Liver (tissue), 9 donors: ENCODE results near the gene GARIN1A. TPM values are rescaled to one million over a fixed set of nuclear protein-coding genes. Genes with fewer than 3 reads are reported as not detected.
"Not testable (repeated sequence)": the region's sequence is repeated elsewhere in the genome, so short reads cannot be mapped to it uniquely, and the experiment has no call there.

Experiments
- DNase-seq: peaks from one replicate; pipeline ENCODE4 v3.0.0-alpha.2; 2017; ENCODE audit warnings: low spot score
- H3K27ac ChIP-seq, 2 donors: one replicate each; pipeline ENCODE4 v1.7.0; 2013; ENCODE audit warnings: inconsistent platforms in 2 of 2, low read length in 2 of 2, control low read depth in 1 of 2, low read depth in 1 of 2, mild to moderate bottlenecking in 1 of 2
- H3K27me3 ChIP-seq, 4 donors: one replicate each; pipeline versions ENCODE4 v1.6.1 to v1.7.0; 2013; ENCODE audit warnings: low read length in 3 of 4, inconsistent platforms in 1 of 4, mild to moderate bottlenecking in 1 of 4, moderate library complexity in 1 of 4; ENCODE audit not compliant: control insufficient read depth in 4 of 4, insufficient read depth in 4 of 4
- H3K36me3 ChIP-seq, 4 donors: one replicate each; pipeline versions ENCODE4 v1.6.1 to v1.7.0; 2013; ENCODE audit warnings: low read length in 3 of 4, mild to moderate bottlenecking in 3 of 4, low read depth in 1 of 4, moderate library complexity in 1 of 4; ENCODE audit not compliant: control insufficient read depth in 4 of 4, insufficient read depth in 3 of 4
- H3K4me1 ChIP-seq, 4 donors: one replicate each; pipeline versions ENCODE4 v1.6.1 to v1.7.0; 2013; ENCODE audit warnings: low read length in 3 of 4, mild to moderate bottlenecking in 3 of 4, moderate library complexity in 1 of 4; ENCODE audit not compliant: control insufficient read depth in 4 of 4, insufficient read depth in 4 of 4
- H3K4me3 ChIP-seq, 3 donors: one replicate each; pipeline versions ENCODE4 v1.6.1 to v1.7.0; 2013; ENCODE audit warnings: low read length in 3 of 3, control low read depth in 1 of 3, low read depth in 1 of 3, mild to moderate bottlenecking in 1 of 3
- H3K9ac ChIP-seq, 2 donors: one replicate each; pipeline ENCODE4 v1.7.0; 2013; ENCODE audit warnings: low read length in 2 of 2, mild to moderate bottlenecking in 2 of 2, moderate library complexity in 2 of 2, control low read depth in 1 of 2, low read depth in 1 of 2
- H3K9me3 ChIP-seq, 4 donors: one replicate each; pipeline versions ENCODE4 v1.6.1 to v1.7.0; 2013; ENCODE audit warnings: low read length in 3 of 4; ENCODE audit not compliant: control insufficient read depth in 4 of 4
- FOXA2 ChIP-seq: IDR thresholded peaks from 2 replicates; pipeline ENCODE4 v1.6.1; 2016; ENCODE audit warnings: antibody characterized with exemption
- HNF4A ChIP-seq, 2 donors: conservative IDR thresholded peaks; 2 replicates each; pipeline ENCODE4 v1.6.1; 2016; ENCODE audit warnings: antibody characterized with exemption in 2 of 2, mild to moderate bottlenecking in 2 of 2
- RAD21 ChIP-seq, 2 donors: IDR thresholded peaks; 2 replicates each; pipeline ENCODE4 v1.6.1; 2016; ENCODE audit warnings: antibody characterized with exemption in 2 of 2, mild to moderate bottlenecking in 2 of 2
- YY1 ChIP-seq: IDR thresholded peaks from 2 replicates; pipeline ENCODE4 v1.6.1; 2016; ENCODE audit warnings: antibody characterized with exemption, mild to moderate bottlenecking
- WGBS: extraction: QIAGEN DNeasy Blood & Tissue Kit; methylation state at CpG from one replicate; pipeline ENCODE4 v1.1.7; 2013; 5-methylcytosine and 5-hydroxymethylcytosine counted together
- polyA plus RNA-seq, 2 donors: library from polyadenylated mRNA; stranded (reverse) in 1 of 2; unstranded in 1 of 2; fragments of 200-250 nt in 1 of 2; fragments of >200 nt in 1 of 2; fragmentation: Nextera tagmentation in 1 of 2; extraction: Ambion mirVana in 1 of 2; gene quantifications; one replicate each; pipeline versions ENCODE4 v1.2.1 to v1.2.3, GENCODE V29; 2013 to 2015
- total RNA-seq, 2 donors: library from RNA; depleted of rRNA; stranded (reverse); fragments of >200 nt; gene quantifications; one replicate each; pipeline ENCODE4 v1.2.3, GENCODE V29; 2014
- TF ChIP-seq, protein P1 (sequence below): fragments of 150-350 bp; IDR thresholded peaks from 2 replicates; pipeline ENCODE4 v1.5.1; 2017; ENCODE audit warnings: improper control_type of control experiment, low read depth, low read length; ENCODE audit not compliant: missing input control
- donor health status: healthy.
- donor health status: healthy.
- donor health status: healthy.
- donor health status: healthy.
- donor health status: healthy.

Gene GARIN1A
- total and polyA plus RNA-seq, 4 donors: 0.08 to 0.50 (median 0.19) TPM

DNA sequence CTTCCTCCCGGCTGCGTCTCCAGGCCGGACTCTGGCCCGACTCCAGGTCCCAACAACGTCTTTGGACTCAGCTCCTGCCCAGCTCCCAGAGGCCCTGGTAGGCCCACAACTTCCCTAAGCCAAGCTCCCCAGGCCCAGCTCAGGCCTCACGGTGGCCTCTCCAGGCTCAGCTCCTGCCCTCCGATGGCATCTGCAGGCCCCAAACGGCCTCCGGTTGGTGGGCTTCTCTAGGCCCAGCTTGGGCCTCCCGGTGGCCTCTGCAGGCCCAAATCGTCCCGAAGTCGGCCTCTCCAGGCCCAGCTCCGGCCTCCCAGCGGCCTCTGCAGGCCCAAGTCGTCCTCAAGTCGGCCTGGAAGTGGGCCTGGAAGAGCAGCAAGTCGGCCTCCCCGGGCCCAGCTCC is 18.0 kb upstream of the GARIN1A start:
- H3K36me3 ChIP-seq, H3K27me3 ChIP-seq, DNase-seq, H3K4me1 ChIP-seq, H3K9me3 ChIP-seq, H3K9ac ChIP-seq, H3K4me3 ChIP-seq, H3K27ac ChIP-seq: not testable (repeated sequence)
- 86% methylated on average over 19 of the region's 19 CpGs for WGBS

DNA sequence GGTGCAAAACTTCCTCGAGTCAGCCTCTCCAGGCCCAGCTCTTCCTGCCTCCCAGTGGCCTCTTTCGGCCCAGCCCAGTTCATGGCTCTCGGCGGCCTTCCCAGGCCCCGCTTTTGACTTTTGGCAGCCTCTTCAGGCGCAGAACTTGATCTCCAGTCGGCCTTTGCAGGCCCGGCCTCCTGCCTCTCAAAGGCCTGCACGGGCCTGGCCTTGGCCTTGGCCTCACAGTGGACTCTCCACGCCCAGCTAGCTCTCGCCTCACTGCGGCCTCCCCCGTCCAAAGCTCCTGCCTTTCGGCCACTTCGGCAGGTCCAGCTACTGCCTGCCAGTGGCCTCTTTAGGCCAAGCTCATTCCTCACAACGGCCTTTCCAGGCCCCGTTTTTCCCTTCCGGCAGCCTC is 17.6 kb upstream of the GARIN1A start:
- not testable (repeated sequence) for DNase-seq, H3K36me3 ChIP-seq, H3K27me3 ChIP-seq, H3K9me3 ChIP-seq, H3K4me1 ChIP-seq, H3K9ac ChIP-seq, H3K27ac ChIP-seq, H3K4me3 ChIP-seq
- 93% methylated on average over 18 of the region's 18 CpGs for WGBS

DNA sequence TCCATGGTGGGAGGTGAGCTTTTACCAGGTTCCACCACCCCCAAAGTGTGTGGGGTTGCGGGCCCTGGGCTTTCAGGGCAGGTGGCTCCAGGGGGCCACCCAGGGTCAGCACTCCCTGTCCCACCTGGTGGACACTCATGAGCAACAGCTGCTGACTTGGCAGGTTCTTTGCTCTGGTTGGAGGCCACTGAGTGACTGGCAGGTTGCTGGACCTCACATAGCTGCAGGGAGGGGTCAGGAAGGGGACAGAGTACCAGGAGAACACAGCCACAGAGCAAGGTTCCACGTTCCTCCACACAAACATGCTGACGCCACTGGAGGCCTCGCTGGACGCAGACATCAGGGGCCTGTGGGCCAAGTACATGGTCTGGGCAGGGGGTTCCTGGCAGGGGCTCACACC is 13.7 kb upstream of the GARIN1A start:
- not testable (repeated sequence) for H3K4me3 ChIP-seq, H3K27me3 ChIP-seq, H3K9ac ChIP-seq, H3K4me1 ChIP-seq, DNase-seq, H3K27ac ChIP-seq, H3K36me3 ChIP-seq, H3K9me3 ChIP-seq
- 89% methylated on average over 5 of the region's 5 CpGs for WGBS

DNA sequence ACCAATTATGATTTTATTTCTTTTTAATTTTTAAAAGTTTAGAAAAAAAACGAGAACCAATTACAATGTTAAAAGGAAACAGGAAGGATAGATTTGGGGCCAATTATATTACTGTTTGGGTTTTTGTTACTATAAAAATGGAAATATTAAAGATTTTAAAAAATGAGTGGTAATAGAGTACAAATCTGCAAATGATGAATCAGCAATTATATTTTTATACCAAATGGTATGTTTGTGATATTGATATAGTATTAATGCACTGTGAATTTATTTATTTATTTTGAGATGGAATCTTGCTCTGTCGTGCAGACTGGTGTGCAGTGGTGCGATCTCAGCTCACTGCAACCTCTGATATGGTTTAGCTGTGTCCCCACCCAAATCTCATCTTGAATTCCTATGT is 11.5 kb upstream of the GARIN1A start:
- Histone ChIP-seq H3K27ac (no peak overlapping the region), H3K4me1 (no peaks in the 10 kb centered on the region), H3K9me3 (peaks cover 0 to 3% (median 0%) of the 10 kb centered on the region in 4 donors), H3K36me3 (no peaks in the 10 kb centered on the region), H3K9ac (no peak overlapping the region), H3K27me3 (no peaks in the 10 kb centered on the region), H3K4me3 (no peak overlapping the region)
- DNase-seq: no peak
- whole genome bisulfite sequencing: 95% methylated on average over 3 of the region's 3 CpGs
- no peak for TF ChIP-seq YY1

DNA sequence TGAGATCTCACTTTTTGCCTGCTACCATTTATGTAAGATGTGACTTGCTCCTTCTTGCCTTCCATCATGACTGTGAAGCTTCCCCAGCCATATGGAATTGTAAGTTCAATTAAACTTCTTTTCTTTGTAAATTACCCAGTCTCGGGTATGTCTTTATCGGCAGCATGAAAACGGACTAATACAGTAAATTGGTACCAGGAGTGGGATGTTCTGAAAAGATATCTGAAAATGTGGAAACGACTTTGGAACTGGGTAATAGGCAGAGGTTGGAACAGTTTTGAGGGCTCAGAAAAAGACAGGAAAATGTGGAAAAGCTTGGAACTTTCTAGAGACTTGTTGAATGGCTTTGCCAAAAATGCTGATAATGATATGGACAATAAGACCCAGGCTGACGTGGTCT is 10.6 kb upstream of the GARIN1A start:
- WGBS: 97% methylated on average over 5 of the region's 5 CpGs
- Histone ChIP-seq H3K4me3 (no peak overlapping the region), H3K9ac (no peak overlapping the region), H3K9me3 (peaks cover 0 to 3% (median 0%) of the 10 kb centered on the region in 4 donors), H3K36me3 (no peaks in the 10 kb centered on the region), H3K27ac (no peak overlapping the region), H3K4me1 (no peaks in the 10 kb centered on the region), H3K27me3 (no peaks in the 10 kb centered on the region)
- DNase-seq: no peak
- no peak for TF ChIP-seq HNF4A (conservative IDR thresholded peaks at IDR 0.05)
- no peak for TF ChIP-seq FOXA2
- no peak for TF ChIP-seq YY1
- no peak for TF ChIP-seq RAD21 (IDR thresholded peaks at IDR 0.05)
- TF ChIP-seq, protein P1, sequence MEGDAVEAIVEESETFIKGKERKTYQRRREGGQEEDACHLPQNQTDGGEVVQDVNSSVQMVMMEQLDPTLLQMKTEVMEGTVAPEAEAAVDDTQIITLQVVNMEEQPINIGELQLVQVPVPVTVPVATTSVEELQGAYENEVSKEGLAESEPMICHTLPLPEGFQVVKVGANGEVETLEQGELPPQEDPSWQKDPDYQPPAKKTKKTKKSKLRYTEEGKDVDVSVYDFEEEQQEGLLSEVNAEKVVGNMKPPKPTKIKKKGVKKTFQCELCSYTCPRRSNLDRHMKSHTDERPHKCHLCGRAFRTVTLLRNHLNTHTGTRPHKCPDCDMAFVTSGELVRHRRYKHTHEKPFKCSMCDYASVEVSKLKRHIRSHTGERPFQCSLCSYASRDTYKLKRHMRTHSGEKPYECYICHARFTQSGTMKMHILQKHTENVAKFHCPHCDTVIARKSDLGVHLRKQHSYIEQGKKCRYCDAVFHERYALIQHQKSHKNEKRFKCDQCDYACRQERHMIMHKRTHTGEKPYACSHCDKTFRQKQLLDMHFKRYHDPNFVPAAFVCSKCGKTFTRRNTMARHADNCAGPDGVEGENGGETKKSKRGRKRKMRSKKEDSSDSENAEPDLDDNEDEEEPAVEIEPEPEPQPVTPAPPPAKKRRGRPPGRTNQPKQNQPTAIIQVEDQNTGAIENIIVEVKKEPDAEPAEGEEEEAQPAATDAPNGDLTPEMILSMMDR: no peak
